Stomach (tissue), 9 donors: Measurements from ENCODE around the gene SDF2L1. TPM values are rescaled to one million over a fixed set of nuclear protein-coding genes. Genes with fewer than 3 reads are reported as not detected.
"Not testable (repeated sequence)": the region's sequence is repeated elsewhere in the genome, so short reads cannot be mapped to it uniquely, and the experiment has no call there.

Source experiments
- DNase-seq, 2 donors: peaks; one replicate each; pipeline versions ENCODE4 v3.0.0 to v3.0.0-alpha.2; 2013 to 2019
- H3K27ac ChIP-seq, 5 donors: fragments of 200-600 bp in 4 of 5; sonication (generic) in 4 of 5; one replicate each; pipeline ENCODE4 v1.5.1; 2013 to 2019; ENCODE audit warnings: mild to moderate bottlenecking in 1 of 5, moderate library complexity in 1 of 5
- H3K27me3 ChIP-seq, 3 donors: fragments of 200-600 bp; sonication (generic); one replicate each; pipeline ENCODE4 v1.5.1; 2017 to 2019; ENCODE audit warnings: mixed run types in 1 of 3
- H3K36me3 ChIP-seq, 4 donors: fragments of 200-600 bp; sonication (generic); 1 replicate in 3 of 4; 2 replicates in 1 of 4; pipeline ENCODE4 v1.5.1; 2016 to 2019
- H3K4me1 ChIP-seq, 4 donors: fragments of 200-600 bp; sonication (generic); one replicate each; pipeline ENCODE4 v1.5.1; 2016 to 2019
- H3K4me3 ChIP-seq, 4 donors: fragments of 200-600 bp; sonication (generic) in 3 of 4; one replicate each; pipeline ENCODE4 v1.5.1; 2016 to 2019; ENCODE audit warnings: mild to moderate bottlenecking in 1 of 4
- H3K9me3 ChIP-seq, 4 donors: fragments of 200-600 bp; sonication (generic); one replicate each; pipeline ENCODE4 v1.5.1; 2016 to 2019
- CTCF ChIP-seq, 7 experiments: fragments of 450-650 bp in 4 of 7; fragments of 200-600 bp in 3 of 7; sonication (generic) in 3 of 7; IDR thresholded peaks; one replicate each; pipeline ENCODE4 v1.5.1; 2016 to 2019; ENCODE audit warnings: antibody characterized with exemption in 7 of 7, control low read depth in 2 of 7, mild to moderate bottlenecking in 1 of 7
- EP300 ChIP-seq: sonication (generic); formaldehyde crosslinking; IDR thresholded peaks from one replicate; pipeline ENCODE4 v1.6.1; 2017; ENCODE audit warnings: antibody characterized with exemption
- POLR2A ChIP-seq, 4 donors: fragments of 450-650 bp; IDR thresholded peaks; one replicate each; pipeline ENCODE4 v1.6.1; 2016; ENCODE audit warnings: antibody characterized with exemption in 4 of 4, control low read depth in 2 of 4, mild to moderate bottlenecking in 1 of 4, moderate library complexity in 1 of 4
- POLR2AphosphoS5 ChIP-seq, 3 donors: sonication (generic); formaldehyde crosslinking; IDR thresholded peaks; one replicate each; pipeline ENCODE4 v1.6.1; 2016; ENCODE audit warnings: antibody characterized with exemption in 3 of 3
- WGBS, 5 donors: extraction: QIAGEN DNeasy Blood & Tissue Kit in 3 of 5; methylation state at CpG; one replicate each; pipeline versions ENCODE4 v1.1.5 to v1.1.7; 2013 to 2018; 5-methylcytosine and 5-hydroxymethylcytosine counted together
- intact Hi-C: fragments of 100-400 bp; cut with DNase I; formaldehyde crosslinking; loops from one replicate; pipeline ENCODE4 v1.15.1; 2023; ENCODE audit warnings: low total_unique reads
- polyA plus RNA-seq, 3 donors: library from polyadenylated mRNA; stranded (reverse); fragments of 200-250 nt; gene quantifications; one replicate each; pipeline ENCODE4 v1.2.3, GENCODE V29; 2013
- total RNA-seq, 5 donors: library from RNA; depleted of rRNA; stranded (reverse); fragments of >200 nt; gene quantifications; one replicate each; pipeline versions ENCODE4 v1.1.0 to v1.2.3, GENCODE V29; 2014 to 2016
- donor health status: healthy with polysubstance abuse.
- donor health status: Bipolar disorder and iron deficiency.
- donor health status: healthy.

The SDF2L1 gene
- total and polyA plus RNA-seq, 8 donors: 4.0 to 101 (median 36.4) TPM; not detected in 1

- TF ChIP-seq POLR2AphosphoS5 (IDR thresholded peaks at IDR 0.05) (no peak), EP300 (no peak), CTCF (IDR thresholded peaks at IDR 0.05) (no peak), POLR2A (IDR thresholded peaks at IDR 0.05) (no peak)
- no peaks in the 10 kb centered on the region for H3K9me3 ChIP-seq
- no peak for DNase-seq
- 62 to 92% (median 82%) methylated on average over 4 of the region's 4 CpGs for WGBS, 5 donors
- no peak overlapping the region for H3K4me3 ChIP-seq
- H3K27me3 ChIP-seq: no peaks in the 10 kb centered on the region
- H3K27ac ChIP-seq: no peak overlapping the region
- H3K4me1 ChIP-seq: peaks cover 11 to 44% (median 32%) of the 10 kb centered on the region in 4 donors
- peaks cover 16 to 61% (median 53%) of the 10 kb centered on the region in 4 donors for H3K36me3 ChIP-seq
- intact Hi-C loops: no loop called here
Observed at GRCh38 chr22:21611210-21611977, 30.7 kb upstream of the SDF2L1 start.

GRCh38 chr22:21612858-21613257 lies 29.2 kb upstream of the SDF2L1 start:
- Histone ChIP-seq H3K27me3 (no peaks in the 10 kb centered on the region), H3K4me1 (peaks cover 14 to 43% (median 31%) of the 10 kb centered on the region in 4 donors), H3K4me3 (no peak overlapping the region), H3K27ac (no peak overlapping the region), H3K9me3 (no peaks in the 10 kb centered on the region), H3K36me3 (peaks cover 16 to 62% (median 53%) of the 10 kb centered on the region in 4 donors)
- intact Hi-C loops: no loop called here
- no peak for TF ChIP-seq POLR2A (IDR thresholded peaks at IDR 0.05)
- no peak for TF ChIP-seq EP300
- 63 to 73% (median 71%) methylated on average over 4 to 7 of the region's 7 CpGs for WGBS, 5 donors
- peak; percentile 33 to 51 for DNase-seq

- H3K9me3 ChIP-seq: no peaks in the 10 kb centered on the region
- WGBS, 5 donors: 59 to 93% (median 90%) methylated on average over 4 of the region's 4 CpGs
- H3K27ac ChIP-seq: no peak overlapping the region
- DNase-seq: no peak
- H3K4me1 ChIP-seq: peaks cover 14 to 45% (median 32%) of the 10 kb centered on the region in 4 donors
- intact Hi-C loops: no loop called here
- TF ChIP-seq EP300: no peak
- TF ChIP-seq POLR2A (IDR thresholded peaks at IDR 0.05): no peak
- TF ChIP-seq POLR2AphosphoS5 (IDR thresholded peaks at IDR 0.05): no peak
- no peak for TF ChIP-seq CTCF (IDR thresholded peaks at IDR 0.05)
- H3K4me3 ChIP-seq: no peak overlapping the region
- no peaks in the 10 kb centered on the region for H3K27me3 ChIP-seq
- peaks cover 16 to 70% (median 56%) of the 10 kb centered on the region in 4 donors for H3K36me3 ChIP-seq
Observed at GRCh38 chr22:21613553-21614233, 28.4 kb upstream of the SDF2L1 start.

- DNase-seq: no peak
- no peak for TF ChIP-seq CTCF (IDR thresholded peaks at IDR 0.05)
- Histone ChIP-seq H3K9me3 (no peaks in the 10 kb centered on the region), H3K36me3 (peaks cover 15 to 55% (median 53%) of the 10 kb centered on the region in 4 donors), H3K4me3 (no peak overlapping the region), H3K27me3 (no peaks in the 10 kb centered on the region), H3K4me1 (peaks cover 30 to 66% (median 49%) of the 10 kb centered on the region in 4 donors), H3K27ac (no peak overlapping the region)
- WGBS, 5 donors: 31 to 66% (median 45%) methylated on average over 4 of the region's 4 CpGs
- intact Hi-C loops: no loop called here
Observed at GRCh38 chr22:21615731-21616130, 26.4 kb upstream of the SDF2L1 start.

GRCh38 chr22:21617337-21617736 lies 24.8 kb upstream of the SDF2L1 start:
- intact Hi-C loops, H3K27me3 ChIP-seq, H3K9me3 ChIP-seq, DNase-seq, H3K27ac ChIP-seq, H3K4me3 ChIP-seq: not testable (repeated sequence)
- WGBS, 5 donors: 96 to 97% (median 96%) methylated on average over 6 of the region's 6 CpGs
- peaks cover 4 to 48% (median 43%) of the 10 kb centered on the region in 4 donors for H3K36me3 ChIP-seq
- H3K4me1 ChIP-seq: peaks cover 35 to 79% (median 54%) of the 10 kb centered on the region in 4 donors
